WTC11 (cell line): Measurements from ENCODE around the gene UBQLN3. TPM values are rescaled to one million over a fixed set of nuclear protein-coding genes. Genes with fewer than 3 reads are reported as not detected.

Source experiments
- ATAC-seq: fragments of 200-7000 bp; cut with Tn5 transposase; 2 replicates; pipeline ENCODE4 v1.10.0; 2021; ENCODE audit warnings: mild to moderate bottlenecking, moderate library complexity
- CTCF ChIA-PET: fragments of 300-600 bp; sonication (Branson Sonifier 250); formaldehyde crosslinking; loops from one replicate; lab custom pipeline; 2021; ENCODE audit warnings: antibody characterized with exemption; lab: Charles Lee
- POLR2A ChIA-PET: fragments of 350-600 bp; sonication (Branson Sonifier 250); formaldehyde crosslinking; loops from one replicate; lab custom pipeline; 2021; ENCODE audit warnings: antibody characterized with exemption; lab: Charles Lee
- DNase-seq: peaks from one replicate; pipeline ENCODE4 v3.0.0; 2021; ENCODE audit warnings: low spot score
- H3K27ac Mint-ChIP-seq: 2 replicates; pipeline ENCODE4 v1.8.0; 2021; ENCODE audit warnings: mixed read lengths
- H3K27me3 Mint-ChIP-seq: 2 replicates; pipeline ENCODE4 v1.8.0; 2021; ENCODE audit warnings: low read depth, mild to moderate bottlenecking, moderate library complexity, mixed read lengths
- H3K36me3 Mint-ChIP-seq: 2 replicates; pipeline ENCODE4 v1.8.0; 2021; ENCODE audit warnings: mixed read lengths
- H3K4me1 Mint-ChIP-seq: 2 replicates; pipeline ENCODE4 v1.8.0; 2022; ENCODE audit warnings: mixed read lengths
- H3K4me3 Mint-ChIP-seq: 2 replicates; pipeline ENCODE4 v1.8.0; 2021; ENCODE audit warnings: mild to moderate bottlenecking, moderate library complexity, mixed read lengths
- H3K9me3 Mint-ChIP-seq: 2 replicates; pipeline ENCODE4 v1.8.0; 2021; ENCODE audit warnings: mixed read lengths
- AFF4 ChIP-seq: sonication (generic); formaldehyde crosslinking; IDR thresholded peaks from 2 replicates; pipeline ENCODE4 v1.8.1; 2023; ENCODE audit warnings: mild to moderate bottlenecking, missing genetic modification reagents, borderline replicate concordance
- ARID4B ChIP-seq: sonication (generic); formaldehyde crosslinking; IDR thresholded peaks from 2 replicates; pipeline ENCODE4 v1.8.0; 2023; ENCODE audit warnings: missing genetic modification reagents, mild to moderate bottlenecking, borderline replicate concordance
- CDX4 ChIP-seq: fragments of 250-450 bp; sonication (Bioruptor Pico); IDR thresholded peaks from 2 replicates; pipeline ENCODE4 v1.9.0; 2021; ENCODE audit warnings: moderate library complexity, mild to moderate bottlenecking, inconsistent platforms, borderline replicate concordance
- E2F4 ChIP-seq: sonication (generic); formaldehyde crosslinking; IDR thresholded peaks from 2 replicates; pipeline ENCODE4 v1.8.1; 2022; ENCODE audit warnings: low read depth, mild to moderate bottlenecking, moderate library complexity, missing genetic modification reagents, borderline replicate concordance
- MAX ChIP-seq: sonication (generic); formaldehyde crosslinking; IDR thresholded peaks from 2 replicates; pipeline ENCODE4 v1.8.0; 2022; ENCODE audit warnings: mild to moderate bottlenecking, missing genetic modification reagents
- MXD4 ChIP-seq: fragments of 250-450 bp; sonication (Bioruptor Pico); IDR thresholded peaks from 2 replicates; pipeline ENCODE4 v1.8.0; 2021; ENCODE audit warnings: mild to moderate bottlenecking, moderate library complexity, borderline replicate concordance
- NFYB ChIP-seq: sonication (generic); formaldehyde crosslinking; conservative IDR thresholded peaks from 2 replicates; pipeline ENCODE4 v1.8.0; 2022; ENCODE audit warnings: low read depth, missing genetic modification reagents
- NR2C2 ChIP-seq: sonication (generic); formaldehyde crosslinking; IDR thresholded peaks from 2 replicates; pipeline ENCODE4 v1.8.0; 2022; ENCODE audit warnings: mild to moderate bottlenecking, missing genetic modification reagents
- OVOL2 ChIP-seq: fragments of 250-450 bp; sonication (Bioruptor Pico); IDR thresholded peaks from 2 replicates; pipeline ENCODE4 v1.9.0; 2021; ENCODE audit warnings: mild to moderate bottlenecking, borderline replicate concordance
- STAT6 ChIP-seq: sonication (generic); formaldehyde crosslinking; conservative IDR thresholded peaks from 2 replicates; pipeline ENCODE4 v1.8.1; 2023; ENCODE audit warnings: mild to moderate bottlenecking, low read depth, missing genetic modification reagents, moderate library complexity
- TEAD4 ChIP-seq: sonication (generic); formaldehyde crosslinking; IDR thresholded peaks from 2 replicates; pipeline ENCODE4 v1.8.0; 2022; ENCODE audit warnings: mild to moderate bottlenecking, missing genetic modification reagents
- TP53 ChIP-seq: sonication (generic); formaldehyde crosslinking; IDR thresholded peaks from 2 replicates; pipeline ENCODE4 v1.8.1; 2023; ENCODE audit warnings: mild to moderate bottlenecking, missing genetic modification reagents
- ZNF121 ChIP-seq: sonication (generic); formaldehyde crosslinking; IDR thresholded peaks from 2 replicates; pipeline ENCODE4 v1.8.0; 2023; ENCODE audit warnings: missing genetic modification reagents
- ZSCAN18 ChIP-seq: fragments of 250-450 bp; sonication (Bioruptor Pico); IDR thresholded peaks from 2 replicates; pipeline ENCODE4 v2.1.2; 2022; ENCODE audit warnings: mild to moderate bottlenecking, moderate library complexity
- total RNA-seq: library from RNA; stranded (reverse); gene quantifications from 3 replicates; pipeline ENCODE4 v1.2.3, GENCODE V29; 2021

Gene UBQLN3
- total RNA-seq, 1 experiment from 2014 or later, result not detected

- TF ChIP-seq MAX (CRISPR knock-in tag) (no peak), AFF4 (no peak), ZSCAN18 (CRISPR knock-in tag) (no peak), OVOL2 (CRISPR knock-in tag) (no peak), TP53 (CRISPR knock-in tag) (no peak), TEAD4 (CRISPR knock-in tag) (no peak)
Measured at GRCh38 chr11:5467527-5467926, 42.2 kb downstream of the UBQLN3 start (continued).

GRCh38 chr11:5460983-5461621 is 48.7 kb downstream of the UBQLN3 start:
- ATAC-seq (no peak), DNase-seq (no peak)
- Mint-ChIP-seq H3K27ac (no peak overlapping the region), H3K4me1 (no peaks in the 10 kb centered on the region), H3K27me3 (no peaks in the 10 kb centered on the region), H3K4me3 (no peak overlapping the region), H3K36me3 (no peaks in the 10 kb centered on the region), H3K9me3 (no peaks in the 10 kb centered on the region)
- TF ChIP-seq NR2C2 (CRISPR knock-in tag) (no peak), CDX4 (CRISPR knock-in tag) (no peak), E2F4 (no peak), ZNF121 (CRISPR knock-in tag) (no peak), STAT6 (CRISPR knock-in tag) (no peak), ARID4B (no peak), MXD4 (CRISPR knock-in tag) (no peak), NFYB (CRISPR knock-in tag) (no peak)
- POLR2A ChIA-PET, result no interaction called here
- CTCF ChIA-PET, result interaction anchor here (1.5 kb wide), 1 partner anchor 8 kb away, joined by 3 read pairs; no protein-coding TSS in a partner anchor
